ENCODE data around the gene NCCRP1.

The NCCRP1 gene

DNA sequence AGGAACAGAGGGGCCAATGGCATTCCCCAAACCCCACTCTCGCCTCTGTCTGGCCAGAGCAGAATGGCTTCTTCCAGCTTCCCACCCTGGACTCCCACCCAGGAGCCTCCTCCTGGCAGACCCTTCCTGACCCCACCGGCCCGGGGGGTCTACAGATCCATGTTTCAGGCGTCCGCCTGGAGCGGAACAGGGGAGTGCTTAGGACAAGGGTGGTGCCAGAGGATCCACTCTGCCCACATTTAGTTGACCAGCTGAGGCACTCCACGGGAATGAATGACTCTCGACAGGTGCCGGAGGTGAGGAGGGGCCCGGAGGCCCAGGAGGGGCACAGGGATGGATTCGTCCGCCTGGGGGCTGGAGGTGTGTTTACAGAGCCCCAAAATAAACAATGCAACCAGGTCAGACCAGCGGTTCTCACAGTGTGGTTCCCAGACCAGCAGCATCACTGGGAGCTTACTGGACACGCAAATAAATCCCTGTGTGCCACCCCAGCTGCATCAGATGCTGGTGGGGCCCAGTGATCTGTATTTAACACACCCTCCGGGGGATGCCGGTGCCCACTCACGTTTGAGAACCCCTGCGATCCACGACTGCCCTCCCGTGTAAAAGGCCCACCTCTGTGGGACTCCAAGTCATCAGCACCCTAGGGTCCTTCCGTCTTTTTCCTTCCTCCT lies 15.1 kb upstream of the NCCRP1 start:
- no peaks in the 10 kb centered on the region for H3K9me3 Mint-ChIP-seq
- H3K36me3 Mint-ChIP-seq, result peaks cover 18 to 29% of the 10 kb centered on the region in 2 donors
- H3K4me3 Mint-ChIP-seq, result no peak overlapping the region
- H3K4me1 Mint-ChIP-seq, result no peaks in the 10 kb centered on the region
- H3K27me3 Mint-ChIP-seq, result no peaks in the 10 kb centered on the region
- ATAC-seq (replicated peaks) (no peak), DNase-seq (no peak)
- H3K27ac Mint-ChIP-seq, result no peak overlapping the region

GRCh38 chr19:39182174-39182505 lies 14.6 kb upstream of the NCCRP1 start:
- no peak overlapping the region for H3K27ac Mint-ChIP-seq

DNA sequence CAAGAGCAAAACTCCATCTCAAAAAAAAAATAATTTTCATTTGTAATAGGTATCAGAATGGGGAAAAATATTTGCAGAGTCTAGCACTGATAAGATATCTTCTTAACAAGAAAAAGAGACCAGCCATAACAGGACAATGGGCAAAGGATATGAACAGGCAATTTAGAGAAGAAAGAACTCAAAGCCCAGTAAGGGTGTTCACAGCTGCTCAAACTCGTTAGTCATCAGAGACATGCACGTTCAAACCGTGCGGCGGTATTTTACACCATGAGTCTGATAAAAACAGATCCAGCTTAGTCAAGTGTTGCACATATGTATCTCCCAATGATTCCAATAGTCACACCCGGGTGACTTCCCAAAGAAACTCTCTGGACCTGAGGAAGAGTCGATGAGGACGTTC lies 13.7 kb upstream of the NCCRP1 start:
- H3K27me3 Mint-ChIP-seq, result peaks cover 0 to 10% of the 10 kb centered on the region in 2 donors
- ATAC-seq (replicated peaks) (no peak), DNase-seq (no peak)
- no peaks in the 10 kb centered on the region for H3K4me1 Mint-ChIP-seq
- H3K4me3 Mint-ChIP-seq, result no peak overlapping the region
- H3K9me3 Mint-ChIP-seq, result peaks cover 0 to 1% of the 10 kb centered on the region in 2 donors
- no peak overlapping the region for H3K27ac Mint-ChIP-seq
- H3K36me3 Mint-ChIP-seq, result peaks cover 11 to 18% of the 10 kb centered on the region in 2 donors

More at GRCh38 chr19:39182174-39182505, 14.6 kb upstream of the NCCRP1 start:
- Mint-ChIP-seq H3K27me3 (peaks cover 0 to 3% of the 10 kb centered on the region in 2 donors), H3K4me3 (no peak overlapping the region), H3K4me1 (no peaks in the 10 kb centered on the region), H3K9me3 (peaks cover 0 to under 1% of the 10 kb centered on the region in 2 donors), H3K36me3 (peaks cover 16 to 26% of the 10 kb centered on the region in 2 donors)
- ATAC-seq (replicated peaks), result no peak
- no peak for DNase-seq

- Mint-ChIP-seq H3K4me3 (no peak overlapping the region), H3K27ac (no peak overlapping the region), H3K9me3 (peaks cover 0 to 1% of the 10 kb centered on the region in 2 donors), H3K4me1 (no peaks in the 10 kb centered on the region), H3K36me3 (peaks cover 2 to 8% of the 10 kb centered on the region in 2 donors), H3K27me3 (peaks cover 7 to 31% of the 10 kb centered on the region in 2 donors)
- ATAC-seq (replicated peaks), result no peak
- no peak for DNase-seq
Observed at GRCh38 chr19:39186391-39186790, 10.4 kb upstream of the NCCRP1 start.

DNA sequence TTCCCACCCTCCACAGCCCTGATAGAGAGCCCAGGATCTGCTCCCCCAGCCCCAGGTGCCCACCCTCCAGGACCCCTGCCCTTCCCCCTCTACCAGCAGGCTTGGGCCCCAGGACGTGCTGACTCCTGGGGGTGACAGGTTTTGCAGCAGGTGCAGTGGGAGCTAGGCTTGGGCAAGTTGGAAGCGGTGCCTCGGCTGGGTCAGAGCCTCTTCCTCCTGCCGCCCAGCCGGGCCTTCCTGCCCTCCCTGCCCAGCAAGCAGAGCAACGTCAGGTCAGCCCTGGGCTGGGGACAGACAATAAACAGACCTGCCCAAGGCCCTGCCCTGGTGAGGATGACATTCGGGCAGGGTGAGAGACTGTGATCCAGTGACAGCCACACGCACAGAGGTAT lies 9.2 kb upstream of the NCCRP1 start:
- ATAC-seq (replicated peaks), result peak; percentile 10 to 14
- no peaks in the 10 kb centered on the region for H3K4me1 Mint-ChIP-seq
- peaks cover 7 to 31% of the 10 kb centered on the region in 2 donors for H3K27me3 Mint-ChIP-seq

DNA sequence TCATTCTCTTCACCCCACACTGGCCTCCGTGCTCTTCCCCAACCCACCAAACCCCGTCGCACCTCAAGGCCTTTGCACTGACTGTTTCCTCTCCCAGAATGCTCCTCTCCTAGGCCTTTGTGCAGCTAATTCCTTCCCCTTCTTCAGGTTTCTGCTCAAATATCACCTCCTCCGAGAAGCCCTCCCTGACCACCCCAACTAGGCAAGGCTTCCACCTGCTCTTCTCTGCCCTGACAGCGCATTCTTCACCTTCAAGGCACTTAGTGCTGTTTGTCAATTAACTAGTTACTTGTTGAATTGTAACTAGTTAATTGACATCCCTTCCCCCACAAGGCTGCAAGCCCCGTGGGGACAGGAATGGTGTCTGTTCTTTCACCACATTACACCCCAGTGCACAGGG lies 7.8 kb upstream of the NCCRP1 start:
- Mint-ChIP-seq H3K4me1 (no peaks in the 10 kb centered on the region), H3K27me3 (peaks cover 13 to 38% of the 10 kb centered on the region in 2 donors), H3K36me3 (peaks cover 0 to 2% of the 10 kb centered on the region in 2 donors), H3K9me3 (peaks cover 0 to 1% of the 10 kb centered on the region in 2 donors), H3K27ac (no peak overlapping the region), H3K4me3 (no peak overlapping the region)
- ATAC-seq (replicated peaks), result no peak
- DNase-seq, result no peak

More for the DNA sequence above, 9.2 kb upstream of the NCCRP1 start:
- DNase-seq, result no peak
- H3K27ac Mint-ChIP-seq, result no peak overlapping the region
- peaks cover 2 to 3% of the 10 kb centered on the region in 2 donors for H3K36me3 Mint-ChIP-seq
- no peak overlapping the region for H3K4me3 Mint-ChIP-seq
- peaks cover 0 to 1% of the 10 kb centered on the region in 2 donors for H3K9me3 Mint-ChIP-seq

GRCh38 chr19:39190768-39191167 lies 6.0 kb upstream of the NCCRP1 start:
- no peak overlapping the region for H3K27ac Mint-ChIP-seq
- ATAC-seq (replicated peaks), result no peak
- no peak for DNase-seq
- peaks cover 0 to 2% of the 10 kb centered on the region in 2 donors for H3K36me3 Mint-ChIP-seq
- H3K27me3 Mint-ChIP-seq, result peaks cover 24 to 48% of the 10 kb centered on the region in 2 donors
- H3K9me3 Mint-ChIP-seq, result peaks cover 0 to 1% of the 10 kb centered on the region in 2 donors
- peaks cover 0 to 5% of the 10 kb centered on the region in 2 donors for H3K4me1 Mint-ChIP-seq
- H3K4me3 Mint-ChIP-seq, result no peak overlapping the region

GRCh38 chr19:39192846-39193245 lies 3.9 kb upstream of the NCCRP1 start:
- Mint-ChIP-seq H3K36me3 (no peaks in the 10 kb centered on the region), H3K4me1 (peaks cover 8 to 21% of the 10 kb centered on the region in 2 donors), H3K9me3 (no peaks in the 10 kb centered on the region), H3K4me3 (no peak overlapping the region), H3K27ac (no peak overlapping the region), H3K27me3 (peaks cover 41 to 59% of the 10 kb centered on the region in 2 donors)
- ATAC-seq (replicated peaks) (no peak), DNase-seq (no peak)

DNA sequence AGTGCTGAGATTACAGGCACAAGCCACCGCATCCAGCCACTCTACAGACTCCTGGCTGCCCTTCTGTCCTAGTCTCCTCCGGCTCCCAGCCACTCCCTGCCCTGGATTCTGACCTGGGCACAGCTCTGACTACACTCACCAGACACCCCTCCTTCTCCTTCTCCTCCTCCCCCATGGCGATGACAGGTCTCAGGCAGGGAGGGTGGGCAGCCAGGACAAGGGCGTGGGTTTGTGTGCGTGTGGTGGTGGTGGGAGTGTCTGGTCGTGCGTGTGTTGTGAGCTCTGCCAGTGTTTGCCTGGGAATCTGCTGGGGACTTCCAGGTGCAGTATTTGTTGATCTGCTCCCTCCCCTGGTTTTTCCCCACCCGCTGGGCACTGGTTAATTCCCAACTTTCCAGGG lies 3.0 kb upstream of the NCCRP1 start:
- Mint-ChIP-seq H3K4me3 (no peak overlapping the region), H3K4me1 (peaks cover 9 to 23% of the 10 kb centered on the region in 2 donors), H3K9me3 (no peaks in the 10 kb centered on the region), H3K27ac (peak overlapping the region; percentile 65), H3K36me3 (no peaks in the 10 kb centered on the region), H3K27me3 (peaks cover 49 to 60% of the 10 kb centered on the region in 2 donors)
- ATAC-seq (replicated peaks) (no peak), DNase-seq (no peak)

DNA sequence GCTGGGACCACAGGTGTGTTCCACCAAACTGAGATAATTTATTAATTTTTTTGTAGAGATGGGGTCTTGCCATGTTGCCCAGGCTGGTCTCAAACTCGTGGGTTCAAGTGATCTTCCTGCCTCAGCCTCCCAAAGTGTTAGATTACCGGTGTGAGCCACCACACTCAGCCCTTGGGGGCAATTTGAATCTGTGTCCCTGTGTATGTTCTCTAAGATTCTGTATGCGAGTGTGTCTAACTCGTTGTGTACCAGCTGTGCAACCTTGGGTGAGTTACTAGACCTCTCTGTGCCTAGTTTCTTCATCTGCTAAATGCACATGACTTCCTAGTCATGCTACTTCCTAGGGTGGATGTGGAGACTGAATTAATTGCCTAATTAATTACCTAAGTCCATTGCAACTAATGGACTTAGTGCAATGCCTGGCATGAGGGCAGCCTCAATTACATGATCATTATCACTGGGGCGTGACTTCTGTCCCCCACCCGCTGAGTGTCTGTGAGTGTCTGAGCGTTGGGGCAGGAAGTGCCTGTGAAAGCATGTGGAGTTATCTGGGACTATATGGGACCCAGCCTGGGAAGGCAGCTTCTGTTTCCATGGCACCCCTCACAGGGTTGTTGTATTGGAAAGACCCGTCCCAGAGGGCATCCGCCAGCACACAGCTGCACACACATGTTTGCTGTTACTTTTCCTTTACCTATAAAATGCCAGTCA lies 1.8 kb upstream of the NCCRP1 start:
- no peaks in the 10 kb centered on the region for H3K9me3 Mint-ChIP-seq
- no peak overlapping the region for H3K4me3 Mint-ChIP-seq
- peaks cover 9 to 23% of the 10 kb centered on the region in 2 donors for H3K4me1 Mint-ChIP-seq
- DNase-seq (no peak), ATAC-seq (replicated peaks) (no peak)
- peaks cover 52 to 65% of the 10 kb centered on the region in 2 donors for H3K27me3 Mint-ChIP-seq
- no peak overlapping the region for H3K27ac Mint-ChIP-seq
- no peaks in the 10 kb centered on the region for H3K36me3 Mint-ChIP-seq

DNA sequence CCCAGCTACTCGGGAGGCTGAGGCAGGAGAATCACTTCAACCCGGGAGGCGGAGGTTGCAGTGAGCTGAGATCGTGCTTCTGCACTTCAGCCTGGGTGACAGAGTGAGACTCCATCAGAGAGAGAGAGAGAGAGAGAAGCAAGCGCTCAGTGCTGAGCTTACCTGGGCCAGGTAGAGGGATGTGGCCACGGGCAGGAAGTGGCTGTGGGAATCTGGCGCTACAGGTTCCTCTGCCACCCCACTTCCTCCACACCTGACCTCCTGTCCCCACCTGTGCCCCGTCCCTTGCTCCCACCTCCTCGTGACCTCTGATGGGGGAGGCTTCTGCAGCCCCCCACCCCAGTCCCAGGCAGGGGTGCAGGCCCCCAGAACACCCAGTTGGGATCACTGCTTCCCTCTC lies 1.0 kb upstream of the NCCRP1 start:
- ATAC-seq (replicated peaks) (no peak), DNase-seq (no peak)
- peaks cover 9 to 23% of the 10 kb centered on the region in 2 donors for H3K4me1 Mint-ChIP-seq
- no peak overlapping the region for H3K4me3 Mint-ChIP-seq
- H3K27me3 Mint-ChIP-seq, result peaks cover 59 to 66% of the 10 kb centered on the region in 2 donors
- no peaks in the 10 kb centered on the region for H3K36me3 Mint-ChIP-seq
- H3K9me3 Mint-ChIP-seq, result no peaks in the 10 kb centered on the region
- H3K27ac Mint-ChIP-seq, result no peak overlapping the region

DNA sequence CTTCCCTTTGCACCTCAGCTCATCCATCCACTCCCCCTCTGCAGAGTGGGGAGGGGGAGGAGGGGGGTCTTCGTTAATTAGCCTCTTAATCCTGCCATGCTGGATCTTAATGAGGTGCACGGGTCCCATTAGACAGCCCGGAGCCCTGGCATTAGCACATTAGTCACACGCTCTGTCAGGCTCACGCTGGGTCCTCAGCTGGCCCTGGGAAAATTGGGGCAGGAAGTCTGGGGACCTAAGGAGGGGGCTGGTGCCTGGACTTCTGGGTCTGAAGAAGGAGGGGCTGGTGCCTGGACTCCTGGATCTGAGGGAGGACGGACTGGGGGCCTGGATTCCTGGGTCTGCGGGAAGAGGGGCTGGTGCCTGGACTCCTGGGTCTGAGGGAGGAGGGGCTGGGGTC lies 444 bp upstream of the NCCRP1 start:
- peak in 1 of 2 donors; percentile 9 for ATAC-seq (replicated peaks)
- H3K9me3 Mint-ChIP-seq, result no peaks in the 10 kb centered on the region
- DNase-seq, result no peak
- peaks cover 9 to 23% of the 10 kb centered on the region in 2 donors for H3K4me1 Mint-ChIP-seq
- H3K27ac Mint-ChIP-seq, result no peak overlapping the region
- H3K36me3 Mint-ChIP-seq, result no peaks in the 10 kb centered on the region
- no peak overlapping the region for H3K4me3 Mint-ChIP-seq
- H3K27me3 Mint-ChIP-seq, result peaks cover 64 to 68% of the 10 kb centered on the region in 2 donors

- DNase-seq, result no peak
- Mint-ChIP-seq H3K9me3 (no peaks in the 10 kb centered on the region), H3K4me3 (no peak overlapping the region), H3K27me3 (peaks cover 77 to 83% of the 10 kb centered on the region in 2 donors), H3K4me1 (peaks cover 9 to 23% of the 10 kb centered on the region in 2 donors), H3K36me3 (no peaks in the 10 kb centered on the region), H3K27ac (peak overlapping the region; percentile 4)
- ATAC-seq (replicated peaks), result no peak
Observed at GRCh38 chr19:39197808-39198207, 1.0 kb downstream of the NCCRP1 start.

GRCh38 chr19:39199025-39199424 lies 2.3 kb downstream of the NCCRP1 start:
- H3K27ac Mint-ChIP-seq, result no peak overlapping the region
- peak in 1 of 2 donors; percentile 48 for ATAC-seq (replicated peaks)
- H3K27me3 Mint-ChIP-seq, result peaks cover 81 to 87% of the 10 kb centered on the region in 2 donors
- no peaks in the 10 kb centered on the region for H3K36me3 Mint-ChIP-seq
- no peaks in the 10 kb centered on the region for H3K9me3 Mint-ChIP-seq
- no peak for DNase-seq
- H3K4me3 Mint-ChIP-seq, result no peak overlapping the region
- peaks cover 9 to 23% of the 10 kb centered on the region in 2 donors for H3K4me1 Mint-ChIP-seq
